Endothelial cell of umbilical vein (primary cell): Measurements from ENCODE around the gene TMEM121B.
A peak's percentile ranks its signal among the peaks of the same experiment; 100 is the strongest.

ENCODE experiments used
- EZH2 ChIP-seq: IDR thresholded peaks from 2 replicates; pipeline ENCODE4 v1.6.1; 2012; ENCODE audit warnings: borderline replicate concordance, low read depth, mild to moderate bottlenecking, moderate library complexity, low read length, inconsistent platforms; ENCODE audit not compliant: severe bottlenecking
- FOS ChIP-seq: IDR thresholded peaks from 2 replicates; pipeline ENCODE4 v1.6.1; 2011; ENCODE audit warnings: mild to moderate bottlenecking, low read length, moderate library complexity, borderline replicate concordance; ENCODE audit not compliant: insufficient read depth
- GATA2 ChIP-seq: IDR thresholded peaks from 2 replicates; pipeline ENCODE4 v1.7.0; 2011; ENCODE audit warnings: low read depth, mild to moderate bottlenecking, moderate library complexity, mixed read lengths, low read length; ENCODE audit not compliant: insufficient read length, insufficient read depth
- JUN ChIP-seq: IDR thresholded peaks from 2 replicates; pipeline ENCODE4 v1.6.1; 2011; ENCODE audit warnings: borderline replicate concordance, low read depth; ENCODE audit not compliant: insufficient read length, insufficient read depth
- MAX ChIP-seq: IDR thresholded peaks from 2 replicates; pipeline ENCODE4 v1.6.1; 2011; ENCODE audit not compliant: insufficient read depth, insufficient read length
- MYC ChIP-seq: IDR thresholded peaks from one replicate; pipeline ENCODE4 v1.6.1; 2011; ENCODE audit warnings: mild to moderate bottlenecking, low read depth, low read length
- POLR2A ChIP-seq: IDR thresholded peaks from 2 replicates; pipeline ENCODE4 v1.6.1; 2012; ENCODE audit warnings: low read depth, mild to moderate bottlenecking, control low read depth, low read length
- POLR2AphosphoS5 ChIP-seq: IDR thresholded peaks from 2 replicates; pipeline ENCODE4 v1.6.1; 2012; ENCODE audit warnings: low read depth, mild to moderate bottlenecking, control low read depth, low read length, moderate library complexity; ENCODE audit not compliant: insufficient read depth
- TF ChIP-seq, protein P1 (sequence below), 2 donors: IDR thresholded peaks; 1 replicate in 1 of 2; 2 replicates in 1 of 2; pipeline ENCODE4 v1.5.1; 2011; ENCODE audit warnings: low read length in 2 of 2, mild to moderate bottlenecking in 2 of 2, moderate library complexity in 2 of 2, control low read depth in 1 of 2, inconsistent platforms in 1 of 2, low read depth in 1 of 2; ENCODE audit not compliant: insufficient read depth in 1 of 2; ENCODE audit errors: extremely low read depth in 1 of 2

DNA sequence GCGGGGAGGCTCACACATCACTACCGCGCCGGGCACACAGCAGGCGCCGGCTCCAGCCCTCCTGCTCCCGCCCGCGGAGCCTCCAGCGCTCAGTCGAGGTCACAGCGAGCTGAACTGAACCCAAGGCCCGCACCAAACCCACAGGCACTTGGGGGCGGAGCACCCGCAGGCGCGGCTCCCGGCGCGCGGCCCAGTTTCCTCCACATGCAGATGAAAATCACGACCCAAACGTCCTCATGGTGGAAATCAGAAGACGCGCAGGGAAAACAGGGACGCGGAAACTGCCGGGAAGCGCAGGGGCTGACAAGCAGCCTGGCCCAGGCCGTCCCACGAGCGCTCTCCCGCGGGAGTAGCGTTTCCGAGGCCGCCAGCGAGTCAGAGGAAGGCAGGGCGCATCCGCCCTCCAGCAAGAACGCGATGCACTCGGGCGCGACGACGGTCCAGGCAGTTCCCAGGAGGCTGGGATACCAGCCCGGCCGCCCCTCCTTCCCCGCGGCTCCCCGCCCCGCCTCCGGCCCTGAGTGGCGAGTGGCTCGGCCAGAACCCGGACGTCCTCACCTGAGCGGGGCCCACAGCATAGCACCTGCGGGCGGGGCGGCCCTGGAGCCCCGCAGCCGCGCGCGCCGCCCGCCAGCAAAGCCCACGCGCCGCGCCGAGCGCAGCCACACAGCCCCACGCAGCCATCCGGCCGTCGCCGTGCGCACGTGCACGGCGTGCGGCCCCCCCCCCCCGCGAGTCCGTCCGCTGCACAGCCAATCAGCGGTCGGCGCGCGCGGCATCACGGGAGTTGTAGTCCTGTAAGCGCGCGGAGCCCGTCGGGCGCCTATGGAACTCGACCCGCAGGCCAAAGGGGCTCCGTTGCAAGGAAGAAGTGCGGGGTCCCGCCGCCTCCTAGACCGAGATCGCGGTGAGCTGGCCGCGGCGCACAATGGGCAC lies 37.7 kb upstream of the TMEM121B start, which contains the start of gene HDHD5:
- TF ChIP-seq POLR2AphosphoS5: peak; percentile 75
- TF ChIP-seq EZH2: no peak
- TF ChIP-seq, protein P1, sequence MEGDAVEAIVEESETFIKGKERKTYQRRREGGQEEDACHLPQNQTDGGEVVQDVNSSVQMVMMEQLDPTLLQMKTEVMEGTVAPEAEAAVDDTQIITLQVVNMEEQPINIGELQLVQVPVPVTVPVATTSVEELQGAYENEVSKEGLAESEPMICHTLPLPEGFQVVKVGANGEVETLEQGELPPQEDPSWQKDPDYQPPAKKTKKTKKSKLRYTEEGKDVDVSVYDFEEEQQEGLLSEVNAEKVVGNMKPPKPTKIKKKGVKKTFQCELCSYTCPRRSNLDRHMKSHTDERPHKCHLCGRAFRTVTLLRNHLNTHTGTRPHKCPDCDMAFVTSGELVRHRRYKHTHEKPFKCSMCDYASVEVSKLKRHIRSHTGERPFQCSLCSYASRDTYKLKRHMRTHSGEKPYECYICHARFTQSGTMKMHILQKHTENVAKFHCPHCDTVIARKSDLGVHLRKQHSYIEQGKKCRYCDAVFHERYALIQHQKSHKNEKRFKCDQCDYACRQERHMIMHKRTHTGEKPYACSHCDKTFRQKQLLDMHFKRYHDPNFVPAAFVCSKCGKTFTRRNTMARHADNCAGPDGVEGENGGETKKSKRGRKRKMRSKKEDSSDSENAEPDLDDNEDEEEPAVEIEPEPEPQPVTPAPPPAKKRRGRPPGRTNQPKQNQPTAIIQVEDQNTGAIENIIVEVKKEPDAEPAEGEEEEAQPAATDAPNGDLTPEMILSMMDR (IDR thresholded peaks at IDR 0.05; ENCODE audit: extremely low read depth in 1 of 2, insufficient read depth in 1 of 2, low read depth in 1 of 2, low read length in 2 of 2): no peak
- no peak for TF ChIP-seq POLR2A
- TF ChIP-seq MYC: no peak
- no peak for TF ChIP-seq JUN
- TF ChIP-seq GATA2: no peak
- TF ChIP-seq MAX: peak; percentile 80
- TF ChIP-seq FOS: no peak
